Kidney (tissue), 14 donors: Measurements from ENCODE around the gene SORCS2. TPM values are rescaled to one million over a fixed set of nuclear protein-coding genes. Genes with fewer than 3 reads are reported as not detected.

Source experiments
- DNase-seq, 5 donors: peaks; one replicate each; pipeline ENCODE4 v3.0.0-alpha.2; 2013 to 2020
- FAIRE-seq: peaks from 2 replicates; lab custom pipeline; 2012; peaks lifted over from hg19 to GRCh38; lab: Jason Lieb, UNC
- H3K27ac ChIP-seq, 2 donors: one replicate each; pipeline ENCODE4 v1.7.0; 2013; ENCODE audit warnings: low read depth in 2 of 2, low read length in 2 of 2, inconsistent platforms in 1 of 2
- H3K27me3 ChIP-seq: one replicate; pipeline ENCODE4 v1.7.1; 2013; ENCODE audit warnings: low read length, inconsistent platforms; ENCODE audit not compliant: control insufficient read depth, insufficient read depth
- H3K36me3 ChIP-seq, 3 donors: one replicate each; pipeline versions ENCODE4 v1.7.0 to v1.7.1; 2013; ENCODE audit warnings: low read length in 3 of 3, control low read depth in 1 of 3, inconsistent platforms in 1 of 3; ENCODE audit not compliant: insufficient read depth in 3 of 3, control insufficient read depth in 2 of 3
- H3K4me1 ChIP-seq, 3 donors: one replicate each; pipeline versions ENCODE4 v1.7.0 to v1.7.1; 2013; ENCODE audit warnings: low read length in 3 of 3, inconsistent platforms in 1 of 3, low read depth in 1 of 3; ENCODE audit not compliant: control insufficient read depth in 2 of 3, insufficient read depth in 2 of 3
- H3K4me3 ChIP-seq, 3 donors: one replicate each; pipeline versions ENCODE4 v1.7.0 to v1.8.1; 2013; ENCODE audit warnings: low read length in 3 of 3, control low read depth in 1 of 3, inconsistent platforms in 1 of 3
- H3K9ac ChIP-seq, 3 donors: one replicate each; pipeline versions ENCODE4 v1.7.0 to v1.7.1; 2013; ENCODE audit warnings: low read length in 3 of 3, control low read depth in 1 of 3, inconsistent platforms in 1 of 3
- H3K9me3 ChIP-seq, 3 donors: one replicate each; pipeline versions ENCODE4 v1.7.0 to v1.7.1; 2013; ENCODE audit warnings: low read length in 3 of 3, control low read depth in 1 of 3, inconsistent platforms in 1 of 3; ENCODE audit not compliant: control insufficient read depth in 2 of 3, insufficient read depth in 1 of 3
- CTCF ChIP-seq: IDR thresholded peaks from 3 replicates; pipeline ENCODE4 v1.5.1; 2012; ENCODE audit warnings: mild to moderate bottlenecking, moderate library complexity, borderline replicate concordance; ENCODE audit not compliant: insufficient read depth; ENCODE audit errors: extremely low read depth
- intact Hi-C: fragments of 100-400 bp; cut with DNase I; formaldehyde crosslinking; loops from one replicate; pipeline ENCODE4 v1.11.1; 2022
- polyA plus RNA-seq: library from polyadenylated mRNA; stranded (reverse); fragments of 350-450 nt; fragmentation: Illumina TruSeq; extraction: RNeasy Lipid Tissue Mini Kit (QIAGEN cat#74804); gene quantifications from one replicate; pipeline ENCODE4 v1.2.3, GENCODE V29; 2014; ENCODE audit warnings: low read depth, low replicate concordance; ENCODE audit not compliant: insufficient read depth
- total RNA-seq: library from RNA; stranded (reverse); fragmentation: NEBNext Ultra II Directional; extraction: Animal tissue kit (Norgen Biotek cat#: 25700); gene quantifications from one replicate; pipeline ENCODE4 v1.2.1, GENCODE V29; 2021
- donor health status: control.
- donor health status: control.
- donor health status: control.
- donor health status: control.
- donor health status: control.
- donor health status: DM: yes; HTN: yes; CAD: no.
- donor health status: Normal renal cell carcinoma (clear cell type).

SORCS2 gene
- total and polyA plus RNA-seq, 2 donors from 2014 or later = 6.1 to 9.1 TPM

- Histone ChIP-seq H3K27me3 (no peaks in the 10 kb centered on the region), H3K9ac (no peak overlapping the region), H3K36me3 (no peaks in the 10 kb centered on the region), H3K4me3 (no peak overlapping the region), H3K9me3 (no peaks in the 10 kb centered on the region), H3K4me1 (no peaks in the 10 kb centered on the region), H3K27ac (no peak overlapping the region)
- FAIRE-seq (no peak), DNase-seq (no peak)
- TF ChIP-seq CTCF = no peak
- intact Hi-C loops = no loop called here
Measured at GRCh38 chr4:7746351-7747061, 554.2 kb downstream of the SORCS2 start.

- intact Hi-C loops = no loop called here
- H3K27me3 ChIP-seq = no peaks in the 10 kb centered on the region
- H3K9ac ChIP-seq = no peak overlapping the region
- TF ChIP-seq CTCF = no peak
- H3K9me3 ChIP-seq = no peaks in the 10 kb centered on the region
- no peak for FAIRE-seq
- no peak overlapping the region for H3K27ac ChIP-seq
- H3K4me3 ChIP-seq = no peak overlapping the region
- no peaks in the 10 kb centered on the region for H3K36me3 ChIP-seq
- H3K4me1 ChIP-seq = no peaks in the 10 kb centered on the region
- DNase-seq = no peak
Measured at GRCh38 chr4:7747062-7747385, 554.7 kb downstream of the SORCS2 start.

- intact Hi-C loops = no loop called here
- Histone ChIP-seq H3K9me3 (no peaks in the 10 kb centered on the region), H3K27me3 (no peaks in the 10 kb centered on the region), H3K9ac (no peak overlapping the region), H3K4me1 (no peaks in the 10 kb centered on the region), H3K36me3 (no peaks in the 10 kb centered on the region), H3K27ac (no peak overlapping the region), H3K4me3 (no peak overlapping the region)
- DNase-seq = no peak
- FAIRE-seq = no peak
- TF ChIP-seq CTCF = no peak
Measured at GRCh38 chr4:7747566-7747965, 555.2 kb downstream of the SORCS2 start.

DNA sequence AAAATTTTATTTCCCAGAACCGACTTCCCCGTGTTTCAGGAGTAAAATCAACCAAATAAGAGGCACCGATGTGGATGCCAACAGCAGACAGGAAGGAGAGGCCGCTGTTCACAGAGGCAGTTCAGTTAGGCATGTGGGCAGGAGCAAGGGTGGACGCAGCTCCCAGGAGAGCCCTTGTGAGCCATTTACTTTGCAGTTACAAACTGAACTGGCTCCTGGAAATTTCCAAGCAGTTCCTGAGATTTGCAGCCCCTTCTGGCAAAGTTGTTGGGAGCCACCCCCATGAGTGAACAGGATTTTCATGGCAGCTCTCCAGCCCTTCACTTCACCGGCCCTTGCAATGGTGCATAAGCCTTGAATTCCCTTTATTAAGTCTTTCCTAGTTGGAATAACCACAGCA, 558.2 kb downstream of the SORCS2 start:
- TF ChIP-seq CTCF = no peak
- H3K4me1 ChIP-seq = no peaks in the 10 kb centered on the region
- DNase-seq = no peak
- intact Hi-C loops = no loop called here
- H3K4me3 ChIP-seq = no peak overlapping the region
- H3K36me3 ChIP-seq = no peaks in the 10 kb centered on the region
- H3K9me3 ChIP-seq = no peaks in the 10 kb centered on the region
- no peak overlapping the region for H3K27ac ChIP-seq
- FAIRE-seq = no peak
- no peaks in the 10 kb centered on the region for H3K27me3 ChIP-seq
- no peak overlapping the region for H3K9ac ChIP-seq
